Loucy (cell line): ENCODE results near the gene RNF126.

Experiments used
- H2AFZ ChIP-seq: fragments of 200-600 bp; sonication (generic); 2 replicates; pipeline ENCODE4 v1.6.0; 2016; ENCODE audit warnings: antibody characterized with exemption, mild to moderate bottlenecking, low read length, moderate library complexity
- H3F3A ChIP-seq: fragments of 200-600 bp; 2 replicates; pipeline ENCODE4 v1.6.0; 2016; ENCODE audit warnings: antibody characterized with exemption, low read depth, mild to moderate bottlenecking
- H3K27me3 ChIP-seq: fragments of 200-600 bp; sonication (generic); 2 replicates; pipeline ENCODE4 v1.6.1; 2014; ENCODE audit warnings: low read length, mild to moderate bottlenecking; ENCODE audit not compliant: insufficient read depth, poor library complexity, severe bottlenecking
- H3K36me3 ChIP-seq: fragments of 200-600 bp; sonication (generic); 2 replicates; pipeline ENCODE4 v1.6.1; 2016; ENCODE audit warnings: low read length; ENCODE audit not compliant: insufficient read depth
- H3K4me1 ChIP-seq: fragments of 200-600 bp; sonication (generic); 2 replicates; pipeline ENCODE4 v1.5.1; 2014; ENCODE audit warnings: low read length, mild to moderate bottlenecking; ENCODE audit not compliant: insufficient read depth, poor library complexity, severe bottlenecking
- H3K4me2 ChIP-seq: fragments of 200-600 bp; sonication (generic); 2 replicates; pipeline ENCODE4 v1.6.0; 2014; ENCODE audit warnings: antibody characterized with exemption, low read length, low read depth, mild to moderate bottlenecking; ENCODE audit not compliant: poor library complexity, severe bottlenecking
- H3K4me3 ChIP-seq: fragments of 200-600 bp; sonication (generic); 2 replicates; pipeline ENCODE4 v1.5.1; 2014; ENCODE audit warnings: low read length, mild to moderate bottlenecking, mixed read lengths; ENCODE audit not compliant: poor library complexity, severe bottlenecking
- H3K79me2 ChIP-seq: fragments of 200-600 bp; sonication (generic); 2 replicates; pipeline ENCODE4 v1.6.1; 2014; ENCODE audit warnings: low read length; ENCODE audit not compliant: insufficient read depth
- H3K9ac ChIP-seq: fragments of 200-600 bp; sonication (generic); 2 replicates; pipeline ENCODE4 v1.6.0; 2014; ENCODE audit warnings: mild to moderate bottlenecking, low read depth, low read length, moderate library complexity; ENCODE audit not compliant: poor library complexity, severe bottlenecking
- H3K9me2 ChIP-seq: fragments of 200-600 bp; sonication (generic); replicated peaks from 2 replicates; pipeline ENCODE4 v1.6.1; 2016; ENCODE audit warnings: low read depth, low read length, mixed read lengths
- H3K9me3 ChIP-seq: fragments of 200-600 bp; sonication (generic); 2 replicates; pipeline ENCODE4 v1.6.1; 2014; ENCODE audit warnings: mild to moderate bottlenecking, antibody characterized with exemption, low read length, low read depth; ENCODE audit not compliant: insufficient read depth
- H4K20me1 ChIP-seq: fragments of 200-600 bp; sonication (generic); 2 replicates; pipeline ENCODE4 v1.6.0; 2014; ENCODE audit warnings: antibody characterized with exemption, low read length, mild to moderate bottlenecking; ENCODE audit not compliant: insufficient read depth, poor library complexity, severe bottlenecking
- EZH2phosphoT487 ChIP-seq: fragments of 200-600 bp; IDR thresholded peaks from 2 replicates; pipeline ENCODE4 v1.6.1; 2018; ENCODE audit warnings: antibody characterized with exemption, mild to moderate bottlenecking, moderate library complexity, borderline replicate concordance
- TF ChIP-seq, protein P1 (sequence below): fragments of 200-600 bp; sonication (generic); conservative IDR thresholded peaks from 2 replicates; pipeline ENCODE4 v1.5.1; 2014; ENCODE audit warnings: mild to moderate bottlenecking, antibody characterized with exemption, low read length

RNF126 gene

DNA sequence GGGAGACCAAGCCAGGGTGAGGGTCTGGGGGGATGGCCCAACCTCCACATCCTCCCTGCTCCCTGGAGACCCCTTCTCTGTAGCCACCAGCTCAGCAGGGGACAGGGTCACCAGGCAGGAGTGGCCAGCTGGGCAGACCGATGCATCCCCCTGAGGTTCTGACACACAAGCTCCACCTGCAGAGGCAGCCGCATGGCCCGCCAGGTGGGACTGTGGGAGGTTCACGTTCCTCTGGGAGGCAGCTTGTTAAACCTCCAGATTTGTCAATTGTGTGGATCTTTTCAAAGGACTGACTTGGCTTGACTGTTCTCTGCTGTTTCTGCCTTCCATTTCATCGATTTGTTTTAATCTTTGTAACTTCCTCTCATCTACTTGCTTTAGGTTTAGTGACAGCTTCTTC, 37.8 kb downstream of the RNF126 start:
- no peaks in the 10 kb centered on the region for H3K9me2 ChIP-seq
- no peaks in the 10 kb centered on the region for H3K9me3 ChIP-seq
- no peaks in the 10 kb centered on the region for H3F3A ChIP-seq
- H3K27me3 ChIP-seq, result no peaks in the 10 kb centered on the region
- H3K9ac ChIP-seq, result no peak overlapping the region
- H3K4me3 ChIP-seq, result no peak overlapping the region
- peaks cover 5% of the 10 kb centered on the region; the same call in 1 of the 2 replicates for H3K36me3 ChIP-seq
- no peak overlapping the region for H3K4me2 ChIP-seq
- peaks cover 10% of the 10 kb centered on the region; the same call in 1 of the 2 replicates for H3K79me2 ChIP-seq
- H3K4me1 ChIP-seq, result peaks cover 3% of the 10 kb centered on the region
- H2AFZ ChIP-seq, result no peak overlapping the region
- no peaks in the 10 kb centered on the region for H4K20me1 ChIP-seq
- no peak for TF ChIP-seq EZH2phosphoT487
- TF ChIP-seq, protein P1, sequence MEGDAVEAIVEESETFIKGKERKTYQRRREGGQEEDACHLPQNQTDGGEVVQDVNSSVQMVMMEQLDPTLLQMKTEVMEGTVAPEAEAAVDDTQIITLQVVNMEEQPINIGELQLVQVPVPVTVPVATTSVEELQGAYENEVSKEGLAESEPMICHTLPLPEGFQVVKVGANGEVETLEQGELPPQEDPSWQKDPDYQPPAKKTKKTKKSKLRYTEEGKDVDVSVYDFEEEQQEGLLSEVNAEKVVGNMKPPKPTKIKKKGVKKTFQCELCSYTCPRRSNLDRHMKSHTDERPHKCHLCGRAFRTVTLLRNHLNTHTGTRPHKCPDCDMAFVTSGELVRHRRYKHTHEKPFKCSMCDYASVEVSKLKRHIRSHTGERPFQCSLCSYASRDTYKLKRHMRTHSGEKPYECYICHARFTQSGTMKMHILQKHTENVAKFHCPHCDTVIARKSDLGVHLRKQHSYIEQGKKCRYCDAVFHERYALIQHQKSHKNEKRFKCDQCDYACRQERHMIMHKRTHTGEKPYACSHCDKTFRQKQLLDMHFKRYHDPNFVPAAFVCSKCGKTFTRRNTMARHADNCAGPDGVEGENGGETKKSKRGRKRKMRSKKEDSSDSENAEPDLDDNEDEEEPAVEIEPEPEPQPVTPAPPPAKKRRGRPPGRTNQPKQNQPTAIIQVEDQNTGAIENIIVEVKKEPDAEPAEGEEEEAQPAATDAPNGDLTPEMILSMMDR, result no peak

DNA sequence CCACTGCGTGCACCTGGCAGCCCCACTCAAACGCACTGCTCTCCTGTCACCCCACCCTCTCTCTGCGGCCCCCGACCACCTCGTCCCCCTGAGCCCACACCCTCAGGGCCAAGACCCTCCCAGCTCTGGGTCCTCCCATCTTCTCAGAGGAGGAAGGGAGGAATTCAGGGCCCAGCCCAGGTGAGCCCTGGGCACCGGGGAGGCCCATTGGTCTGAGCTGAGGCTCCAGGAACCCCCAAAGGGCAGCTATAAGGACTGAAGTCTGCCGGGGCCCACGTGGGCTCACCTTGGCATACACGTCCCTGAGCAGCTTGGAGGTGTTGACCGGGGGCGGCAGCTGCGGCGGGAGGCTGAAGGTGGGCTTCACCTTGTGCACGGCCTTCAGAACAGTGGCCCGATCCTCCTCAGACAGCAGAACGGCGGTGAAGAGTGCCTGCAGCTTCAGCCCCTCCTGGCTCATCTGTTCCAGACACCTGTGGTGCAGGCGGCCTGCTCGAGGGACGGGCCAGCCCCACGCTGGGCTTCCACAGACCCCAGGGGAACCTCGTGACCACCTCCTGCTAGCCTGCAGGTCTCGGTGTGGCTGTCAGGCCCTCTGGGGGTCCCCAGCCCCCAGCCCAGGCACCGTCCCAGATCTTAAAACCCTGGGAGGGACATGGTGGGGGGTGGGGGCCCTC, 38.4 kb downstream of the RNF126 start:
- no peak overlapping the region for H2AFZ ChIP-seq
- H3K9me3 ChIP-seq, result no peaks in the 10 kb centered on the region
- H3K4me2 ChIP-seq, result no peak overlapping the region
- TF ChIP-seq EZH2phosphoT487, result no peak
- no peaks in the 10 kb centered on the region for H3K27me3 ChIP-seq
- H3K9me2 ChIP-seq, result no peaks in the 10 kb centered on the region
- H3K4me3 ChIP-seq, result no peak overlapping the region
- no peaks in the 10 kb centered on the region for H4K20me1 ChIP-seq
- H3K79me2 ChIP-seq, result peaks cover 9% of the 10 kb centered on the region; the same call in 1 of the 2 replicates
- H3K36me3 ChIP-seq, result peaks cover 8% of the 10 kb centered on the region; the same call in 1 of the 2 replicates
- H3F3A ChIP-seq, result no peaks in the 10 kb centered on the region
- H3K4me1 ChIP-seq, result peaks cover 3% of the 10 kb centered on the region
- H3K9ac ChIP-seq, result no peak overlapping the region

DNA sequence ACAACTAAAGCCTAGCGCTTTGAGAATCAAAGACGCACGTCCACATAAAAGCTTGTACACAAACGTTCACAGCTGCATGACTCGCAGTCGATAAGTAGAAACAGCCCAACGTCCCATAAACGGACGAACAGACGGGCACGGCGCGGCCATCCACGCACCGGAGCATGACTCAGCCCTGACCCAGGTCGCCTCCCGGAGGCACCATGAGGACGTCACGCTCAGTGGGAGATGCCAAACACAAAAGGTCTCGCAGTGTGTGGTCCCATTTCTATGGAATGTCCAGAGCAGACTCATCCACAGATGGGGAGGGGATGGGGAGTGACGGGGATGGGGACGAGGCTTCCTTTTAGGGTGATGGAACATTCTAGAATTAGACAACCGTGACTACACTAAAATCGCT, 39.0 kb downstream of the RNF126 start:
- no peaks in the 10 kb centered on the region for H4K20me1 ChIP-seq
- H3K4me2 ChIP-seq, result no peak overlapping the region
- TF ChIP-seq, protein P1, result no peak
- TF ChIP-seq EZH2phosphoT487, result no peak
- peaks cover 4% of the 10 kb centered on the region; the same call in 1 of the 2 replicates for H3K79me2 ChIP-seq
- no peaks in the 10 kb centered on the region for H3K27me3 ChIP-seq
- no peaks in the 10 kb centered on the region for H3K9me3 ChIP-seq
- H3K4me1 ChIP-seq, result peaks cover under 1% of the 10 kb centered on the region
- H2AFZ ChIP-seq, result no peak overlapping the region
- H3F3A ChIP-seq, result no peaks in the 10 kb centered on the region
- peaks cover 11% of the 10 kb centered on the region; the same call in 1 of the 2 replicates for H3K36me3 ChIP-seq
- H3K9me2 ChIP-seq, result no peaks in the 10 kb centered on the region
- no peak overlapping the region for H3K9ac ChIP-seq
- no peak overlapping the region for H3K4me3 ChIP-seq
